Activated CD4-positive, CD25-positive, alpha-beta regulatory T cell treated with anti-CD3 and anti-CD28 coated beads, Interleukin-2, amount 50 U/mL, for 24 hours (primary cell): ENCODE data around the gene ZDHHC22.

Experiments
- ATAC-seq, 2 donors: fragments of 150-1000 bp; cut with Tn5 transposase; one replicate each; pipeline ENCODE4 v1.10.0; 2021; ENCODE audit warnings: mild to moderate bottlenecking in 1 of 2, moderate library complexity in 1 of 2

ZDHHC22 gene

DNA sequence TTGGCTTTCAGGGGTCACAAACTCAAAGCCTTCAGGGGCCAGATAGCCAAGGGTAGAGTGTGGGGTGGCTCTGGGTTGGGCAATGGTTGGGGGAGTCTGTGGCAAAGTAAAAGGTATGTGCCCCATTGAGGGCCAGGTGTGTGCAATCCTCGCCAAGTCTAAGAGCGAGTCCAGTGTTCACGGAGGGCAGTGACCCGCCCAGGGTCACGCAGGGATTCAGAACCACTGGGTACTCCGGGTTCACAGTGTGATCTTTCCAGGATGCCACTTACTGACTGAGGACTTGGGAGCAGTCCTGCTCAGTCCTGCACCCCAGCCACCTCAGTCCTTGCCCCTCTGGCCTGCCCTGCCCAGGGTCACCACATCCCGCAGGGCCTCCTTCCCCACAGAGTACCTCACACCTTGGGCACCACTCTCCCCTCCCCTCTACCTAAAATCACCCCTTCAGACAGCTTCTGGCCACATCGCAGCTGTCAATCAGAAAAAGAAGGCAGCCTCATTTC, 15.7 kb downstream of the ZDHHC22 start:
- no peak for ATAC-seq

GRCh38 chr14:77125281-77125801, 16.2 kb downstream of the ZDHHC22 start:
- ATAC-seq, result no peak

GRCh38 chr14:77124345-77125280, 17.0 kb downstream of the ZDHHC22 start:
- peak; percentile 66 to 73 for ATAC-seq

DNA sequence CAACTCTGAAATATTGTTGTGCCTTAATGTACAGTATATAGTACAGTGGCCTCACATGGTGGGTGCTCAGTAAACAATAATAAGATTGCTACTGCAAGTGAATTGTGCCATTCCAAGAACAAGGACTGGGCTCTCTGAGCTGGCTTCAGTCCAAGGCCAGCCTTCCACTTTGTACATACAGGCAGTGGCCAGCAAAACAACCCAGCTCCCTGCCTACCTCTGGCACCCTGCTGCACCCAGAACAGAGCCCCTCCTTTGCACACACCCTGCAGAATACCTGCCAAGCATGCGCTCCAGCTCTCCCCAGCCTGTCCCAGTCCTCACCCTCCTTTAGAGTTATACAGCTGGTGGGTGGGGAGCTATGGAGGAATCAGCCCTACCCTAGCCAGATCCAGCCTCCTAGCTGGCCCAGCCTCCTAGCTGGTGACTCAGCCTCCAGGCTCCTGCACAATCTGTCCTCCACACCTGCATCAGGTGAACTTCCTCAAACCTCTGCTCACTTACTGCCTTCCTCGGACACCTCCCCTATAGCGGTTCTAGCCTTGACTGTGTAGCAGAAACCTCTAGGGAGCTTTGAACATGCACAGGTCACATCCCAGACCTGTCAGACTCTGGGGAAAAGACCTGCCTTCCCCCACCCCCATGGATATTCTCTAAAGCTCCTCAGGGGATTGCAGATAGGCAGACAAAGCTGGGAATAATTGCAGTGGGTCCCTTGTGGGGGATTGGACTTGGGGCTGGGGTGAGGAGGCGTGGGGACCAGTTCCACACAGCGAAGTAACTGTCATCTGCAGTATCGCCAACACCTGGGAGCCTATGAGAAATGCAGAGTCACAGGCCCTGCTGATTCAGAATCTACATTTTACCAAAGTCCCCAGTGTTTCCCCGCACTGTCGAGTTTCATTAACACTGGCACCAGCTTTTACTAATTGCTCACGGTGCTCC, 17.9 kb downstream of the ZDHHC22 start:
- peak; percentile 22 to 34 for ATAC-seq

DNA sequence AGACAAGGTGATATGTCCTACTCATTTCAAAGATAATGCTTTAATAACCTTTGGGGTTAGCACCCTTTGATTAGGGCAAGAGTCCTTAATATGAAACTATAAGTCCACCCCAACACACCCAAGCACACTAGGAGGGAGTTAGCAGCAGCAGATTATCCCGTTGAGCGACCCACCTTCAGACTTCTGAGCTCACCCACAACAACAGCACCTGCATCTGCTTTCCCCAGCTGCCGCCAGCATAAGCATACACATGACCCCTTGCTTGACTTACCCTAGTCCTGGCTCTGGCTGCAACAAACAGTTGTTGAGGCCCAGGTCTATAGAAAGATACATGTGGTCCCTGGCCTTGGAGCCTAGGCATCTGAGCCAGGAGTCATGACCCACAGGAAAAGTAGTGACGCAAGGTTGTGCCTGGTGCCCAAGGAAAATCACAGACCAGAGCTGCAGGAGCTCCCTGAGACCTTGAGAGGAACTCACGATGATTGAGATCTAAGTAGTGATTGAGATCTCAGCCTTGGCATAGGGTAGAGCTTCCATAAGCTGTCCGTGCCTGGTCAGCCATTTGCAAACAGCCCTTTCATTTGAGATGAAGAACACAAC, 19.0 kb downstream of the ZDHHC22 start:
- no peak for ATAC-seq

GRCh38 chr14:77120771-77121743, 20.5 kb downstream of the ZDHHC22 start:
- peak; percentile 62 to 66 for ATAC-seq

DNA sequence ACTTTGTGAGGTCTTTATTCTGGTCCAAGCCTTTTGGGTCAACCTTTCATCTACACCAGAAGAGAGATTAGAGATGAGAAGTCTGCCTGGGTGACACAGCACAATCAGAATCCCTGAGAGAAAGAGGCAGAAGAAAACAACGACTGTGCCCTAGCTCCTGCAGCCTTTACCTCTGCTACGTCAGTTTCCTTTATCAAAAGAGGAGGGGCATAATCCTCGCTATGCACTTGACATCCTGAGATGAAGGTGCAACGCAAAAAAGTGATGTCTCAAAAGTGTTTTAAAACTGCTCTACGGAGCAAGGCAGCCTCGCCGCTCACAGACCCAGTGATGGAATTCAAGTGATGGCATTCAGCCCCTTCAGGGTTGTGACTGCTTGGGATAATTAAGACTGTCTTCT, 21.7 kb downstream of the ZDHHC22 start:
- no peak for ATAC-seq

GRCh38 chr14:77116172-77116817, 25.3 kb downstream of the ZDHHC22 start:
- no peak for ATAC-seq

- ATAC-seq, result no peak
These were observed 27.0 kb downstream of the ZDHHC22 start for GRCh38 chr14:77114609-77115008.

DNA sequence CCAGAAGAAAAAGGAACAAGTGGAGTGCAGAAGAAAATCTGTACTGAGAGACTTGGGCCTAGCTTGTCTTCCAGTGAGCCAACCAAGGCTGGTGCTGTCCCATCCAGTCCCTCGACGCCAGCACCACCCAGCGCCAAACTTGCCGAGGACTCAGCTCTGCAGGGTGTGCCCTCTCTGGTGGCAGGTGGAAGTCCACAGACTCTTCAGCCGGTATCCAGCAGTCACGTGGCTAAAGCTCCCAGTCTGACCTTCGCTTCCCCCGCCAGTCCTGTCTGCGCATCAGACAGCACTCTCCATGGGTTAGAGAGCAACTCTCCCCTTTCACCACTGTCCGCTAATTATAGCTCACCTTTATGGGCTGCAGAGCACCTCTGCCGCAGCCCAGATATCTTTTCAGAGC, 27.9 kb downstream of the ZDHHC22 start:
- ATAC-seq, result no peak

- ATAC-seq, result no peak
These were observed 30.6 kb downstream of the ZDHHC22 start for GRCh38 chr14:77111021-77111420.

- no peak for ATAC-seq
These were observed 31.3 kb downstream of the ZDHHC22 start for GRCh38 chr14:77110286-77110685.

GRCh38 chr14:77109656-77110055, 31.9 kb downstream of the ZDHHC22 start:
- no peak for ATAC-seq

- no peak for ATAC-seq
These were observed 32.8 kb downstream of the ZDHHC22 start for GRCh38 chr14:77108753-77109152.

DNA sequence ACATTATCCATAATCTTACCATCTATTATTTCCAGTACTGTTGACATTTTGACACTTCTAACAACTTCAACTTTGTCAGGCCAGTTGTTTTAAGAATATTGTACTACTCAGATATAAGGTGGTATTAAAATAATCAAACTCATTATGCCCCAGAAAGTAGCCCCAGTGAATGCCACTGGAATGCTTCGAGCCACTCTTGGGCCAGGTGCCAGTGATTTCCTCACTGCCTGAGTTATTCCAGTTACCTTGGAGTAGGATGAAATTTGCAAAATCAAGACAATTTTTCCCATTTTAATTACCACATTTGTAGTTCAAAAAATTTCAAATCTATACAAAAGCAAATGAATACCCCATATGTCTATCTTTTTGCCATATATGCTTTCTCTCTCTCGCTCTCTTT, 34.4 kb downstream of the ZDHHC22 start:
- no peak for ATAC-seq

- ATAC-seq, result no peak
These were observed 34.9 kb downstream of the ZDHHC22 start for GRCh38 chr14:77106666-77107065.

- no peak for ATAC-seq
These were observed 36.2 kb downstream of the ZDHHC22 start for GRCh38 chr14:77105145-77105939.

DNA sequence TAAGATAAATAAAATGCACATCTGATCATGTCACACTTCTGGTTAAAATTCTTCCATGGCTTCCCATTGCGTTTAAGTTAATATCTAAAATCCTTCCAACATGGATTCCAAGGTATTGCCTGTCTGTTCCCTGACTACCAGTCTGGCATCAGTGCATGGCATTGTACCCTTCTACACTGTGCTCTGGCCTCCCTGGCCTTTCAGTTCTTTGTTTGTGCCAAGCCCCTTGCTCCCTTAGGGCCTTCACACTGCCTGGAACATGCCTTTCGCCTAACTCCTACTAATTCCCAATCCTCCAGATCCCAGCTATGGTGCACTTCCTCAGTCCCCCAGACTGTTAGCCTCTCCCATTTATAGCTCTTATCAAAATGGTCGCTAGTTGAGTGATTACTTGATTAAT, 37.2 kb downstream of the ZDHHC22 start:
- ATAC-seq, result no peak

- no peak for ATAC-seq
These were observed 37.6 kb downstream of the ZDHHC22 start for GRCh38 chr14:77103951-77104350.

- no peak for ATAC-seq
These were observed 38.1 kb downstream of the ZDHHC22 start for GRCh38 chr14:77103475-77103874.
